ENCODE results near the gene PLA2G3.

GRCh38 chr22:31139066-31139465, 1.2 kb downstream of the PLA2G3 start:
- TF ChIP-seq POLR2AphosphoS5 (IDR thresholded peaks at IDR 0.05; ENCODE audit: low read depth, low read length): no peak
- TF ChIP-seq CTCF (IDR thresholded peaks at IDR 0.05): no peak
- TF ChIP-seq REST (IDR thresholded peaks at IDR 0.05; ENCODE audit: insufficient read depth in 1 of 2, low read depth in 2 of 2, low read length in 1 of 2): no peak
- no peak for TF ChIP-seq SIN3A (IDR thresholded peaks at IDR 0.05; ENCODE audit: borderline replicate concordance, insufficient read depth, low read depth, low read length)
- no peak for TF ChIP-seq TCF7L2 (IDR thresholded peaks at IDR 0.05; ENCODE audit: low read depth, low read length)

Measured in Panc1 (cell line).